Posterior cingulate gyrus (tissue), 11 donors: ENCODE results near the gene ZMPSTE24.
"Not testable (repeated sequence)": the region's sequence is repeated elsewhere in the genome, so short reads cannot be mapped to it uniquely, and the experiment has no call there.

Source experiments
- DNase-seq, 10 donors: peaks; one replicate each; pipeline versions ENCODE4 v3.0.0 to v3.0.0-alpha.2; 2020 to 2021; ENCODE audit warnings: mixed read lengths in 3 of 10
- intact Hi-C: fragments of 100-400 bp; cut with DNase I; formaldehyde crosslinking; loops from one replicate; pipeline ENCODE4 v1.15.1; 2023

The ZMPSTE24 gene

GRCh38 chr1:40257688-40258444 is at the start of gene ZMPSTE24:
ZMPSTE24 (plus strand) TSS chr1:40258236; CDS start chr1:40258272, 36 bp downstream.
- intact Hi-C loops = loop anchor here (1.0 to 2.0 kb wide), 2 partner anchors 57 to 97 kb away; partner anchors contain the start of gene RLF
- DNase-seq = peak; percentile 93 to 99 (median 95)

- DNase-seq = no peak
- intact Hi-C loops = no loop called here
These were observed 47.4 kb upstream of the ZMPSTE24 start for GRCh38 chr1:40210511-40211204.

- DNase-seq = no peak
- intact Hi-C loops = no loop called here
These were observed 39.7 kb upstream of the ZMPSTE24 start for GRCh38 chr1:40218333-40218732.

- DNase-seq, intact Hi-C loops: not testable (repeated sequence)
These were observed 36.5 kb upstream of the ZMPSTE24 start for GRCh38 chr1:40221471-40221905.

- intact Hi-C loops = no loop called here
- DNase-seq = no peak
These were observed 35.9 kb upstream of the ZMPSTE24 start for GRCh38 chr1:40221977-40222772.

- intact Hi-C loops = no loop called here
- DNase-seq = no peak
These were observed 34.0 kb upstream of the ZMPSTE24 start for GRCh38 chr1:40224040-40224439.

- no peak for DNase-seq
- intact Hi-C loops = no loop called here
These were observed 31.8 kb upstream of the ZMPSTE24 start for GRCh38 chr1:40226192-40226591.

- intact Hi-C loops = no loop called here
These were observed 25.6 kb upstream of the ZMPSTE24 start for GRCh38 chr1:40232444-40232843.

GRCh38 chr1:40239626-40240025 is 18.4 kb upstream of the ZMPSTE24 start:
- no peak for DNase-seq
- intact Hi-C loops = no loop called here

More at GRCh38 chr1:40232444-40232843, 25.6 kb upstream of the ZMPSTE24 start:
- no peak for DNase-seq

GRCh38 chr1:40240390-40240789 is 17.6 kb upstream of the ZMPSTE24 start:
- no peak for DNase-seq
- intact Hi-C loops = no loop called here

- no peak for DNase-seq
- intact Hi-C loops = no loop called here
These were observed 16.7 kb upstream of the ZMPSTE24 start for GRCh38 chr1:40241362-40241761.

- no peak for DNase-seq
- intact Hi-C loops = no loop called here
These were observed 14.7 kb upstream of the ZMPSTE24 start for GRCh38 chr1:40243351-40243750.

- intact Hi-C loops = no loop called here
- DNase-seq = no peak
These were observed 13.8 kb upstream of the ZMPSTE24 start for GRCh38 chr1:40244138-40244744.

GRCh38 chr1:40245686-40246085 is 12.3 kb upstream of the ZMPSTE24 start:
- intact Hi-C loops = no loop called here
- no peak for DNase-seq

- no peak for DNase-seq
- intact Hi-C loops = no loop called here
These were observed 10.4 kb upstream of the ZMPSTE24 start, which contains the start of gene TMCO2 for GRCh38 chr1:40247655-40248054. TMCO2 (plus strand) TSS chr1:40247937; CDS start chr1:40247994, 57 bp downstream.

- no peak for DNase-seq
- intact Hi-C loops = no loop called here
These were observed 9.6 kb upstream of the ZMPSTE24 start for GRCh38 chr1:40248412-40248811.

GRCh38 chr1:40251456-40251855 is 6.6 kb upstream of the ZMPSTE24 start:
- intact Hi-C loops = no loop called here

GRCh38 chr1:40252601-40253000 is 5.4 kb upstream of the ZMPSTE24 start:
- intact Hi-C loops = no loop called here

More at GRCh38 chr1:40251456-40251855, 6.6 kb upstream of the ZMPSTE24 start:
- DNase-seq = no peak

GRCh38 chr1:40255231-40255630 is 2.8 kb upstream of the ZMPSTE24 start:
- intact Hi-C loops = no loop called here
- no peak for DNase-seq

More at GRCh38 chr1:40252601-40253000, 5.4 kb upstream of the ZMPSTE24 start:
- DNase-seq = no peak

GRCh38 chr1:40256401-40257084 is 1.5 kb upstream of the ZMPSTE24 start:
- no peak for DNase-seq
- intact Hi-C loops = no loop called here
